GM23338 (cell line): ENCODE data around the gene FTO. TPM values are rescaled to one million over a fixed set of nuclear protein-coding genes. Genes with fewer than 3 reads are reported as not detected.

ENCODE experiments used
- ATAC-seq: fragments of 200-7000 bp; cut with Tn5 transposase; 3 replicates; pipeline ENCODE4 v1.9.1; 2020
- DNase-seq: peaks from one replicate; pipeline ENCODE4 v3.0.0-alpha.2; 2015; ENCODE audit warnings: low spot score
- H2AFZ ChIP-seq: fragments of 200-600 bp; sonication (generic); 2 replicates; pipeline ENCODE4 v1.8.0; 2016; ENCODE audit warnings: antibody characterized with exemption, mild to moderate bottlenecking, moderate library complexity
- H3F3A ChIP-seq: fragments of 200-600 bp; sonication (generic); replicated peaks from 2 replicates; pipeline ENCODE4 v1.8.0; 2017; ENCODE audit warnings: antibody characterized with exemption, mixed run types, low read depth
- H3K27ac ChIP-seq: fragments of 200-600 bp; sonication (generic); 2 replicates; pipeline ENCODE4 v1.6.1; 2016; ENCODE audit warnings: low read depth
- H3K27me3 ChIP-seq: fragments of 200-600 bp; sonication (generic); 2 replicates; pipeline ENCODE4 v1.8.0; 2016; ENCODE audit warnings: mild to moderate bottlenecking, mixed run types, moderate library complexity; ENCODE audit not compliant: insufficient read depth
- H3K36me3 ChIP-seq: fragments of 200-600 bp; sonication (generic); 2 replicates; pipeline ENCODE4 v1.8.0; 2016; ENCODE audit warnings: mild to moderate bottlenecking; ENCODE audit not compliant: insufficient read depth
- H3K4me1 ChIP-seq: fragments of 200-600 bp; sonication (generic); 2 replicates; pipeline ENCODE4 v1.8.0; 2016; ENCODE audit warnings: mild to moderate bottlenecking, moderate library complexity; ENCODE audit not compliant: insufficient read depth
- H3K4me2 ChIP-seq: fragments of 200-600 bp; sonication (generic); 2 replicates; pipeline ENCODE4 v1.7.1; 2017; ENCODE audit warnings: mixed run types
- H3K4me3 ChIP-seq: fragments of 200-600 bp; sonication (generic); 2 replicates; pipeline ENCODE4 v1.6.1; 2016; ENCODE audit warnings: mixed run types
- H3K79me2 ChIP-seq: fragments of 200-600 bp; sonication (generic); replicated peaks from 2 replicates; pipeline ENCODE4 v1.8.0; 2017; ENCODE audit warnings: mild to moderate bottlenecking; ENCODE audit not compliant: insufficient read depth
- H3K9me2 ChIP-seq: fragments of 200-600 bp; sonication (generic); 2 replicates; pipeline ENCODE4 v1.8.0; 2017; ENCODE audit not compliant: insufficient read depth
- H4K20me1 ChIP-seq: fragments of 200-600 bp; sonication (generic); replicated peaks from 2 replicates; pipeline ENCODE4 v1.8.0; 2017; ENCODE audit warnings: mild to moderate bottlenecking; ENCODE audit not compliant: insufficient read depth
- H3K27ac Mint-ChIP-seq: 2 replicates; pipeline ENCODE4 v1.8.0; 2020; ENCODE audit warnings: inconsistent platforms, mild to moderate bottlenecking, moderate library complexity, mixed read lengths
- H3K27me3 Mint-ChIP-seq: 3 replicates; pipeline ENCODE4 v1.8.0; 2022; ENCODE audit warnings: low read depth, mild to moderate bottlenecking, moderate library complexity, mixed read lengths, inconsistent platforms; ENCODE audit not compliant: insufficient read depth, poor library complexity
- H3K36me3 Mint-ChIP-seq: 3 replicates; pipeline ENCODE4 v1.8.0; 2021; ENCODE audit warnings: low read depth, mild to moderate bottlenecking, inconsistent platforms, moderate library complexity, mixed read lengths
- H3K4me1 Mint-ChIP-seq: 3 replicates; pipeline ENCODE4 v1.8.0; 2020; ENCODE audit warnings: mild to moderate bottlenecking, inconsistent platforms, mixed read lengths
- H3K4me3 Mint-ChIP-seq: 3 replicates; pipeline ENCODE4 v1.8.0; 2021; ENCODE audit warnings: moderate library complexity, mild to moderate bottlenecking, inconsistent platforms, mixed read lengths
- H3K9me3 Mint-ChIP-seq: 3 replicates; pipeline ENCODE4 v1.8.0; 2020; ENCODE audit warnings: moderate library complexity, mild to moderate bottlenecking, inconsistent platforms, mixed read lengths
- CREB1 ChIP-seq: fragments of 250-450 bp; sonication (Bioruptor Pico); IDR thresholded peaks from 2 replicates; pipeline ENCODE4 v1.5.0; 2020; ENCODE audit warnings: low read depth, mild to moderate bottlenecking, moderate library complexity
- CTCF ChIP-seq, 2 experiments: fragments of 200-600 bp in 1 of 2; sonication (generic) in 1 of 2; conservative IDR thresholded peaks; 2 replicates each; pipeline versions ENCODE4 v1.5.1 to v1.6.1; 2016 to 2017; ENCODE audit warnings: antibody characterized with exemption in 2 of 2, low read depth in 2 of 2, mild to moderate bottlenecking in 2 of 2, moderate library complexity in 1 of 2
- ETS1 ChIP-seq: IDR thresholded peaks from 2 replicates; pipeline ENCODE4 v1.6.1; 2016; ENCODE audit warnings: antibody characterized with exemption
- EZH2 ChIP-seq: fragments of 200-600 bp; sonication (generic); IDR thresholded peaks from one replicate; pipeline ENCODE4 v1.8.0; 2017; ENCODE audit warnings: antibody characterized with exemption, mild to moderate bottlenecking, low read depth; ENCODE audit not compliant: unreplicated experiment
- EZH2phosphoT487 ChIP-seq: fragments of 200-600 bp; sonication (generic); IDR thresholded peaks from one replicate; pipeline ENCODE4 v1.8.1; 2018; ENCODE audit warnings: antibody characterized with exemption; ENCODE audit not compliant: unreplicated experiment
- JUNB ChIP-seq: IDR thresholded peaks from one replicate; pipeline ENCODE4 v1.6.1; 2016; ENCODE audit warnings: antibody characterized with exemption; ENCODE audit not compliant: unreplicated experiment
- NANOG ChIP-seq: IDR thresholded peaks from 2 replicates; pipeline ENCODE4 v1.6.1; 2016; ENCODE audit warnings: antibody characterized with exemption, borderline replicate concordance
- POLR2AphosphoS5 ChIP-seq: IDR thresholded peaks from 2 replicates; pipeline ENCODE4 v1.6.1; 2016; ENCODE audit warnings: antibody characterized with exemption, low read depth
- REST ChIP-seq: IDR thresholded peaks from one replicate; pipeline ENCODE4 v1.6.1; 2018; ENCODE audit warnings: antibody characterized with exemption; ENCODE audit not compliant: unreplicated experiment
- ZNF114 ChIP-seq: fragments of 250-450 bp; sonication (Bioruptor Pico); IDR thresholded peaks from 2 replicates; pipeline ENCODE4 v1.5.0; 2020; ENCODE audit warnings: mild to moderate bottlenecking, moderate library complexity
- ZNF331 ChIP-seq: fragments of 250-450 bp; sonication (Bioruptor Pico); IDR thresholded peaks from 2 replicates; pipeline ENCODE4 v1.5.0; 2020; ENCODE audit warnings: low read depth, mild to moderate bottlenecking, moderate library complexity
- polyA plus RNA-seq: library from polyadenylated mRNA; unstranded; fragments of >200 nt; fragmentation: Nextera tagmentation; extraction: Ambion mirVana; gene quantifications from 2 replicates; pipeline ENCODE4 v1.2.1, GENCODE V29; 2016
- total RNA-seq: library from RNA; depleted of rRNA; stranded (reverse); fragments of >200 nt; shearing (Covaris generic); gene quantifications from 2 replicates; pipeline ENCODE4 v1.2.3, GENCODE V29; 2014

Gene FTO
- total and polyA plus RNA-seq, 2 experiments from 2014 or later, result 17.7 to 69.6 TPM

- H3K9me2 ChIP-seq, result no peaks in the 10 kb centered on the region
- TF ChIP-seq EZH2phosphoT487, result no peak
- H2AFZ ChIP-seq, result no peak overlapping the region
- no peak overlapping the region for H3K27ac ChIP-seq
- no peaks in the 10 kb centered on the region for H3K79me2 ChIP-seq
- peaks cover 15% of the 10 kb centered on the region for H3K4me1 ChIP-seq
- peaks cover 1% of the 10 kb centered on the region for H3K27me3 Mint-ChIP-seq
- no peaks in the 10 kb centered on the region for H3K27me3 ChIP-seq
- no peaks in the 10 kb centered on the region for H3F3A ChIP-seq
- peaks cover 29% of the 10 kb centered on the region for H3K4me1 Mint-ChIP-seq
- H3K36me3 Mint-ChIP-seq, result no peaks in the 10 kb centered on the region
- DNase-seq (no peak), ATAC-seq (no peak)
- H3K9me3 Mint-ChIP-seq, result no peaks in the 10 kb centered on the region
- no peak overlapping the region for H3K27ac Mint-ChIP-seq
- no peak overlapping the region for H3K4me2 ChIP-seq
- no peak overlapping the region for H3K4me3 ChIP-seq
- no peaks in the 10 kb centered on the region for H3K36me3 ChIP-seq
- H3K4me3 Mint-ChIP-seq, result no peak overlapping the region
- no peaks in the 10 kb centered on the region for H4K20me1 ChIP-seq
These were observed 285.6 kb downstream of the FTO start for GRCh38 chr16:53989597-53989996.

- no peak overlapping the region for H3K4me3 ChIP-seq
- peak; percentile 32; the same call in 1 of the 3 replicates for ATAC-seq
These were observed 287.9 kb downstream of the FTO start for GRCh38 chr16:53991754-53992378.

GRCh38 chr16:53995378-53995777 lies 291.4 kb downstream of the FTO start:
- no peak overlapping the region for H2AFZ ChIP-seq
- no peak for ATAC-seq
- H3K27me3 ChIP-seq, result no peaks in the 10 kb centered on the region
- no peaks in the 10 kb centered on the region for H3K9me2 ChIP-seq
- no peaks in the 10 kb centered on the region for H4K20me1 ChIP-seq
- no peak overlapping the region for H3K4me3 ChIP-seq
- Mint-ChIP-seq H3K36me3 (no peaks in the 10 kb centered on the region; the same call in 2 of the 3 replicates), H3K4me3 (no peak overlapping the region), H3K27ac (no peak overlapping the region), H3K4me1 (peaks cover 22% of the 10 kb centered on the region), H3K27me3 (peaks cover 4% of the 10 kb centered on the region), H3K9me3 (no peaks in the 10 kb centered on the region)
- H3K79me2 ChIP-seq, result no peaks in the 10 kb centered on the region
- no peak overlapping the region for H3K27ac ChIP-seq
- no peaks in the 10 kb centered on the region for H3F3A ChIP-seq
- DNase-seq, result no peak
- no peaks in the 10 kb centered on the region for H3K36me3 ChIP-seq
- H3K4me2 ChIP-seq, result no peak overlapping the region
- H3K4me1 ChIP-seq, result peaks cover 15% of the 10 kb centered on the region
- no peak for TF ChIP-seq EZH2
- TF ChIP-seq POLR2AphosphoS5, result no peak
- TF ChIP-seq CTCF (conservative IDR thresholded peaks at IDR 0.05; ENCODE audit: low read depth in 2 of 2), result no peak
- TF ChIP-seq ZNF114 (CRISPR knock-in tag), result no peak
- TF ChIP-seq JUNB, result no peak
- no peak for TF ChIP-seq REST
- TF ChIP-seq EZH2phosphoT487, result no peak
- TF ChIP-seq ZNF331 (CRISPR knock-in tag), result no peak
- no peak for TF ChIP-seq ETS1
- TF ChIP-seq CREB1 (CRISPR knock-in tag), result no peak

More at GRCh38 chr16:53991754-53992378, 287.9 kb downstream of the FTO start:
- peaks cover 4% of the 10 kb centered on the region for H3K27me3 Mint-ChIP-seq
- Histone ChIP-seq H3K4me2 (peak overlapping the region; percentile 43; the same call in 1 of the 2 replicates), H3K79me2 (no peaks in the 10 kb centered on the region), H3K27ac (no peak overlapping the region), H2AFZ (no peak overlapping the region), H3K9me2 (no peaks in the 10 kb centered on the region), H3K36me3 (no peaks in the 10 kb centered on the region), H3K4me1 (peaks cover 15% of the 10 kb centered on the region), H3K27me3 (no peaks in the 10 kb centered on the region), H3F3A (no peaks in the 10 kb centered on the region), H4K20me1 (no peaks in the 10 kb centered on the region)
- TF ChIP-seq NANOG, result no peak
- H3K36me3 Mint-ChIP-seq, result no peaks in the 10 kb centered on the region; the same call in 2 of the 3 replicates
- H3K4me3 Mint-ChIP-seq, result no peak overlapping the region
- H3K4me1 Mint-ChIP-seq, result peaks cover 22% of the 10 kb centered on the region
- DNase-seq, result peak; percentile 4
- no peaks in the 10 kb centered on the region for H3K9me3 Mint-ChIP-seq
- H3K27ac Mint-ChIP-seq, result no peak overlapping the region
